Neural cell (in vitro differentiated cells): ENCODE data around the gene CFL2.

Experiments used
- EP300 ChIP-seq: fragments of 450-650 bp; conservative IDR thresholded peaks from 2 replicates; pipeline ENCODE4 v1.6.1; 2014; ENCODE audit warnings: antibody characterized with exemption, mild to moderate bottlenecking, moderate library complexity; ENCODE audit not compliant: poor library complexity, severe bottlenecking
- POLR2AphosphoS5 ChIP-seq: IDR thresholded peaks from 2 replicates; pipeline ENCODE4 v1.6.1; 2012
- RAD21 ChIP-seq: fragments of 450-650 bp; conservative IDR thresholded peaks from 2 replicates; pipeline ENCODE4 v1.6.1; 2014; ENCODE audit warnings: antibody characterized with exemption, mild to moderate bottlenecking, moderate library complexity
- TF ChIP-seq, protein P1 (sequence below): fragments of 450-650 bp; IDR thresholded peaks from 2 replicates; pipeline ENCODE4 v1.5.1; 2014; ENCODE audit warnings: antibody characterized with exemption, mild to moderate bottlenecking, moderate library complexity; ENCODE audit not compliant: poor library complexity, severe bottlenecking
- TF ChIP-seq, protein P2 (sequence below): IDR thresholded peaks from 2 replicates; pipeline ENCODE4 v1.6.1; 2012; ENCODE audit warnings: borderline replicate concordance

DNA sequence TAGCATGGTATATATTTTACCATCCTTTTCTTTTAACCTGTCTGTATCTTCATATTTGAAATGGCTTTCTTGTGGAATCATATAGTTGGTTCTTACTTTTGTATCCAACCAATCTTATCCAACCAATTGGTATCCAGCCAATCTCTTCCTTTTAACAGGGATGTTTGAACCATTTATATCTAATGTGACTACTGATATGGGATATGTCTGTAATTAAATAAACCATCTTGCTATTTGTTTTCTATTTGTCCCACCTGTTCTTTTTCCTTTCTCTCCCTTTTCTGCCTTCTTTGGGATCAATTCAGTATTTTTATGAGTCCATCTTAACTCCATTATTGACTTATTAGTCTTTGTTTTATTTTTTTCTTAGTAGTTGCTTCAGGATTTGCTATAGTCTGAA lies 53.6 kb downstream of the CFL2 start:
- TF ChIP-seq, protein P1, sequence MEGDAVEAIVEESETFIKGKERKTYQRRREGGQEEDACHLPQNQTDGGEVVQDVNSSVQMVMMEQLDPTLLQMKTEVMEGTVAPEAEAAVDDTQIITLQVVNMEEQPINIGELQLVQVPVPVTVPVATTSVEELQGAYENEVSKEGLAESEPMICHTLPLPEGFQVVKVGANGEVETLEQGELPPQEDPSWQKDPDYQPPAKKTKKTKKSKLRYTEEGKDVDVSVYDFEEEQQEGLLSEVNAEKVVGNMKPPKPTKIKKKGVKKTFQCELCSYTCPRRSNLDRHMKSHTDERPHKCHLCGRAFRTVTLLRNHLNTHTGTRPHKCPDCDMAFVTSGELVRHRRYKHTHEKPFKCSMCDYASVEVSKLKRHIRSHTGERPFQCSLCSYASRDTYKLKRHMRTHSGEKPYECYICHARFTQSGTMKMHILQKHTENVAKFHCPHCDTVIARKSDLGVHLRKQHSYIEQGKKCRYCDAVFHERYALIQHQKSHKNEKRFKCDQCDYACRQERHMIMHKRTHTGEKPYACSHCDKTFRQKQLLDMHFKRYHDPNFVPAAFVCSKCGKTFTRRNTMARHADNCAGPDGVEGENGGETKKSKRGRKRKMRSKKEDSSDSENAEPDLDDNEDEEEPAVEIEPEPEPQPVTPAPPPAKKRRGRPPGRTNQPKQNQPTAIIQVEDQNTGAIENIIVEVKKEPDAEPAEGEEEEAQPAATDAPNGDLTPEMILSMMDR: no peak
- TF ChIP-seq, protein P2, sequence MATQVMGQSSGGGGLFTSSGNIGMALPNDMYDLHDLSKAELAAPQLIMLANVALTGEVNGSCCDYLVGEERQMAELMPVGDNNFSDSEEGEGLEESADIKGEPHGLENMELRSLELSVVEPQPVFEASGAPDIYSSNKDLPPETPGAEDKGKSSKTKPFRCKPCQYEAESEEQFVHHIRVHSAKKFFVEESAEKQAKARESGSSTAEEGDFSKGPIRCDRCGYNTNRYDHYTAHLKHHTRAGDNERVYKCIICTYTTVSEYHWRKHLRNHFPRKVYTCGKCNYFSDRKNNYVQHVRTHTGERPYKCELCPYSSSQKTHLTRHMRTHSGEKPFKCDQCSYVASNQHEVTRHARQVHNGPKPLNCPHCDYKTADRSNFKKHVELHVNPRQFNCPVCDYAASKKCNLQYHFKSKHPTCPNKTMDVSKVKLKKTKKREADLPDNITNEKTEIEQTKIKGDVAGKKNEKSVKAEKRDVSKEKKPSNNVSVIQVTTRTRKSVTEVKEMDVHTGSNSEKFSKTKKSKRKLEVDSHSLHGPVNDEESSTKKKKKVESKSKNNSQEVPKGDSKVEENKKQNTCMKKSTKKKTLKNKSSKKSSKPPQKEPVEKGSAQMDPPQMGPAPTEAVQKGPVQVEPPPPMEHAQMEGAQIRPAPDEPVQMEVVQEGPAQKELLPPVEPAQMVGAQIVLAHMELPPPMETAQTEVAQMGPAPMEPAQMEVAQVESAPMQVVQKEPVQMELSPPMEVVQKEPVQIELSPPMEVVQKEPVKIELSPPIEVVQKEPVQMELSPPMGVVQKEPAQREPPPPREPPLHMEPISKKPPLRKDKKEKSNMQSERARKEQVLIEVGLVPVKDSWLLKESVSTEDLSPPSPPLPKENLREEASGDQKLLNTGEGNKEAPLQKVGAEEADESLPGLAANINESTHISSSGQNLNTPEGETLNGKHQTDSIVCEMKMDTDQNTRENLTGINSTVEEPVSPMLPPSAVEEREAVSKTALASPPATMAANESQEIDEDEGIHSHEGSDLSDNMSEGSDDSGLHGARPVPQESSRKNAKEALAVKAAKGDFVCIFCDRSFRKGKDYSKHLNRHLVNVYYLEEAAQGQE: no peak
- TF ChIP-seq EP300: no peak
- TF ChIP-seq POLR2AphosphoS5: no peak
- no peak for TF ChIP-seq RAD21
